ENCODE measurements around the gene IFT20. TPM values are rescaled to one million over a fixed set of nuclear protein-coding genes. Genes with fewer than 3 reads are reported as not detected.

IFT20 gene
- total RNA-seq, 1 donor from 2014 or later, result 33.3 TPM

GRCh38 chr17:28325211-28325610 is 10.1 kb downstream of the IFT20 start:
- H3K27ac ChIP-seq, result no peak overlapping the region

GRCh38 chr17:28324781-28325180 is 10.5 kb downstream of the IFT20 start:
- no peak for TF ChIP-seq CTCF (IDR thresholded peaks at IDR 0.05)
- no peak for DNase-seq
- H3K27me3 ChIP-seq, result no peaks in the 10 kb centered on the region
- peaks cover 25% of the 10 kb centered on the region for H3K4me1 ChIP-seq
- ATAC-seq, result no peak
- peaks cover 27% of the 10 kb centered on the region for H3K36me3 ChIP-seq
- intact Hi-C loops (cut with DNase I), result no loop called here
- H3K4me3 ChIP-seq, result no peak overlapping the region
- no peaks in the 10 kb centered on the region for H3K9me3 ChIP-seq
- no peak overlapping the region for H3K27ac ChIP-seq

More at GRCh38 chr17:28325211-28325610, 10.1 kb downstream of the IFT20 start:
- TF ChIP-seq CTCF (IDR thresholded peaks at IDR 0.05), result no peak
- no peak overlapping the region for H3K4me3 ChIP-seq
- H3K9me3 ChIP-seq, result no peaks in the 10 kb centered on the region
- ATAC-seq, result no peak
- peaks cover 29% of the 10 kb centered on the region for H3K36me3 ChIP-seq
- no peak for DNase-seq
- H3K4me1 ChIP-seq, result peaks cover 21% of the 10 kb centered on the region
- H3K27me3 ChIP-seq, result no peaks in the 10 kb centered on the region
- intact Hi-C loops (cut with DNase I), result no loop called here

GRCh38 chr17:28324267-28324745 is 11.0 kb downstream of the IFT20 start:
- peaks cover 30% of the 10 kb centered on the region for H3K4me1 ChIP-seq
- intact Hi-C loops (cut with DNase I), result no loop called here
- H3K27me3 ChIP-seq, result no peaks in the 10 kb centered on the region
- H3K9me3 ChIP-seq, result no peaks in the 10 kb centered on the region
- no peak for TF ChIP-seq CTCF (IDR thresholded peaks at IDR 0.05)
- DNase-seq, result no peak
- no peak for ATAC-seq
- no peak overlapping the region for H3K27ac ChIP-seq
- peaks cover 24% of the 10 kb centered on the region for H3K36me3 ChIP-seq
- no peak overlapping the region for H3K4me3 ChIP-seq

GRCh38 chr17:28320215-28321061 is 14.8 kb downstream of the IFT20 start:
- TF ChIP-seq CTCF (IDR thresholded peaks at IDR 0.05), result no peak
- Histone ChIP-seq H3K27me3 (no peaks in the 10 kb centered on the region), H3K9me3 (no peaks in the 10 kb centered on the region), H3K36me3 (no peaks in the 10 kb centered on the region), H3K27ac (no peak overlapping the region), H3K4me3 (peak overlapping the region; percentile 80), H3K4me1 (peaks cover 30% of the 10 kb centered on the region)
- ATAC-seq (no peak), DNase-seq (no peak)
- intact Hi-C loops (cut with DNase I), result no loop called here

- ATAC-seq (no peak), DNase-seq (no peak)
- no peaks in the 10 kb centered on the region for H3K36me3 ChIP-seq
- intact Hi-C loops (cut with DNase I), result no loop called here
- H3K27me3 ChIP-seq, result no peaks in the 10 kb centered on the region
- TF ChIP-seq CTCF (IDR thresholded peaks at IDR 0.05), result no peak
- H3K4me1 ChIP-seq, result peaks cover 22% of the 10 kb centered on the region
- H3K27ac ChIP-seq, result peak overlapping the region; percentile 66
- no peaks in the 10 kb centered on the region for H3K9me3 ChIP-seq
- H3K4me3 ChIP-seq, result peak overlapping the region; percentile 80
Observed at GRCh38 chr17:28319598-28319935, 15.7 kb downstream of the IFT20 start.
